ENCODE data around the gene AQP1.

AQP1 gene

DNA sequence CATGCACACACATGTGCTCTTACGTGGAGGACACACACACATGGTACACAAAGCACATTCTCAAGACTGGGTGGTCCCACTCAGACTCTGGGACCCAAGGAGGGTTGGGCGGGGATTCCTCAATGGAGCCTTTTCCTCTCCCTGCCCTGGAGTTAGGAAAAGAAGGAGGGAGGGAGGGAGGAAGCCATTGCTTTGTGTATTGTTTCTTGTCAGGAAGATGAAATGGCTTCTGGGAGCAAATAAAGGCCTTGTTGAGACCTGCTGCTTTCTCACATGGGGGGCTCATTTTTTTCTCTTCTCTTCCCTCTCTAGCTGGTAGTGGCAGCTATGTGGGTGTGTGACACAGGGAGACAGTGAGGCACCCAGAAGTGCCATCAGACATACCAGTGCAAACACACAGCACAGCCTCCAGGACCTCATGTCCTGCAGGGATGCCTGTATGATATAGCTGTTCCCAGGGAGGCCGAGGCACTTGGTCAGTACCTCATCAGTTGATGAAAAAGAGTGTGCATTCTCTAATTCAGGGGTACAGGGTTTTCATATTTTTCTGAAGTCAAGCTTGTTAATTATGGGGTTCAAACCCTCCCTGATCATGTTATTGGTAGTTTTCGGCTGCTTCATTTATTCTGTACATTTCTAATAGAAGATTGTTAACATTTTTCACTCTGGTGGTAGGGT is 5.7 kb downstream of the AQP1 start:
- TF ChIP-seq, protein P1, sequence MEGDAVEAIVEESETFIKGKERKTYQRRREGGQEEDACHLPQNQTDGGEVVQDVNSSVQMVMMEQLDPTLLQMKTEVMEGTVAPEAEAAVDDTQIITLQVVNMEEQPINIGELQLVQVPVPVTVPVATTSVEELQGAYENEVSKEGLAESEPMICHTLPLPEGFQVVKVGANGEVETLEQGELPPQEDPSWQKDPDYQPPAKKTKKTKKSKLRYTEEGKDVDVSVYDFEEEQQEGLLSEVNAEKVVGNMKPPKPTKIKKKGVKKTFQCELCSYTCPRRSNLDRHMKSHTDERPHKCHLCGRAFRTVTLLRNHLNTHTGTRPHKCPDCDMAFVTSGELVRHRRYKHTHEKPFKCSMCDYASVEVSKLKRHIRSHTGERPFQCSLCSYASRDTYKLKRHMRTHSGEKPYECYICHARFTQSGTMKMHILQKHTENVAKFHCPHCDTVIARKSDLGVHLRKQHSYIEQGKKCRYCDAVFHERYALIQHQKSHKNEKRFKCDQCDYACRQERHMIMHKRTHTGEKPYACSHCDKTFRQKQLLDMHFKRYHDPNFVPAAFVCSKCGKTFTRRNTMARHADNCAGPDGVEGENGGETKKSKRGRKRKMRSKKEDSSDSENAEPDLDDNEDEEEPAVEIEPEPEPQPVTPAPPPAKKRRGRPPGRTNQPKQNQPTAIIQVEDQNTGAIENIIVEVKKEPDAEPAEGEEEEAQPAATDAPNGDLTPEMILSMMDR (IDR thresholded peaks at IDR 0.05; ENCODE audit: borderline replicate concordance, insufficient read depth, low read depth, low read length) = no peak
- H3K4me3 ChIP-seq (ENCODE audit: low read depth, low read length) = no peak overlapping the region

DNA sequence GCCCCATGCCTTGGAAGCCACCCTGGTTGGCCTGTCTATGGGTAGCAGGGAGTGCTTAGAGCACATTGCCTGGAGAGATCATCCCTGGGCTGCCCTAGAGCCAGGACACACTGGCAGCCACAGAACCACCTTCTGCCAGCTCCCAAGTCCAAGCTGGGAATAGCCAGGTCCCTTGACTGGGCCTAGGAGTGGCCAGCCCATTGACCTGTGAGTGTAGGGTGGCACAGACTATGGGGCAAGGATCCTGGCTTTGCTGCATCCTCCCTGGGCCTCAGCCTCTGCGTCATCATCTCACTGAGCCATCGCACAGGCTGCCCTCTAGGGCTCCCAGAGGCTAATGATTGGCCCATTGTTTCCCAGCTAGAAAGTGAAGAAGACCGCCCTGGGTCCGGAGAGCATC is 7.0 kb downstream of the AQP1 start:
- no peak overlapping the region for H3K4me3 ChIP-seq (ENCODE audit: low read depth, low read length)
- TF ChIP-seq, protein P1 (IDR thresholded peaks at IDR 0.05; ENCODE audit: borderline replicate concordance, insufficient read depth, low read depth, low read length) = no peak

DNA sequence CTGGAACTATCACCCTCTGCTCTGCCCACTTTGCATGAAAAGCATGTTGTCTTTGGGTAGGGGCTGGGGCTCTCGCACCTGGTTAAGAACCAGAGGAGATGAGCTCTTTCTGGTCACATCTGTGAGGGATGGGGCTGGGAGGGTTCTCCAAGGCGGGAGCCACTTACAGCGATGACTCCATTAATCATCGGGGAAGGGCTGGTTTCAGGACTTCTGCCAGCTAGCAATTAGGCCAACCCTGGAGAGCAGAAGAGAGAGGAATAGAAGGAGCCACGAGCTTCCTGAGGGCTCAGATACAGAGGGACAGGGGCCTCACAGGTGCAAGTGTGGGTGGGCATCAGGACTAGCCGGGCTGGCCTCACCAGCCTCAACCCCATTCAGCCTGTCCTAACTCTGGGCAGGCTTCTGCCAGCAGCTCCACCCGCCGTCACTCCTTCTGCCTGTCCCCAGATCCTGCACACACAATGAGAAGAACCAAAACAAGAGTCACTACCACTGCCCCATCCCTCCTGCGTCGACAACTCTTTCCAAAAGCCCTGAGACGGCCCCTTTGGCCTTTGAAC is 8.4 kb downstream of the AQP1 start:
- H3K4me3 ChIP-seq (ENCODE audit: low read depth, low read length) = no peak overlapping the region
- TF ChIP-seq, protein P1 (IDR thresholded peaks at IDR 0.05; ENCODE audit: borderline replicate concordance, insufficient read depth, low read depth, low read length) = no peak

DNA sequence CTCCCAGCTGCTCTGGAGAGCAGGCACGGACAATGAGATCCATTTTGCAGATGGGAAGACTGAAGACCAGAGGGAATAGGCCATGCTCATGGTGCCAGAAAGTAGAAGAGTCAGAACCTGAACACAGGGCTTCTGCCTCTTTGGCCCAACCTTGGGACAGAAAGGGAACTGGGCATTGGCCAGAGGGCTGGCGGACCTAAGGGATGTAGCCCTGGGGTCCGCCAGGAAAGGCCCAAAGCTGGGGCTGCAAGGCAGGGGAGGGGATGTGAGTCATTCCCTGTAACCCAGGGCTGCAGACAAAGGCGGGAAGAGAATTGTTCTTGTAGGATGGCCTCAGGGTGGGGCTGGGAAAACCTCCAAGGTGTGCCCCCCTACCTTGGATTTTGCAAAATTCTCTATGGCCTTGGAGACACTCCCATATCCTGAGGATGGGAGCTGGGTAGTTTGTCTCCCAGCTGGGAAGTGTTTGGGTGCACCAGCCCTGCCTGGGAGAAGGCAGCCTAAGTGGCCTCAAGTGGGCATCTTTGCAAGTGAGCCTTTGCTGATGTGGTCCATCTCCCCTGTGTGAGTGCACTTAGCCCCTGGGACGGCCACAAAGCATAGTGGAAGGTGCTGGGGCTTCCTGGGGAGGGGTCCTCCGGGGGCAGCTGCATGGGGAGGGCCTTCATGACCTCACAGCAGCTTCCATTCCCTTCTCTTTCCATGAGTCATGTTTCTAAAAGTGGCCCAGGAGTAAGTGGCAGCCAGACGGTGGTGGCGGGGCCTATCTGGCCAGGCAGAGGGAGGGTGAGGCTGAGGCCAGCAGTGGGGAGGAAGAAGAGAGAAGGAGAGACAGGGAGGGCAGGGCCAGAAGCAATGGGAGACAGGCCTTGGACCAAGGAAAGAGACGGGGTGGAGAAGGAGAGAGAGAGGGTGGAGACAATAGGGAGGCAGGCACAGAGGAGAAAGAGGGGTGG is 9.2 kb downstream of the AQP1 start:
- H3K4me3 ChIP-seq (ENCODE audit: low read depth, low read length) = no peak overlapping the region
- TF ChIP-seq, protein P1 (IDR thresholded peaks at IDR 0.05; ENCODE audit: borderline replicate concordance, insufficient read depth, low read depth, low read length) = no peak

DNA sequence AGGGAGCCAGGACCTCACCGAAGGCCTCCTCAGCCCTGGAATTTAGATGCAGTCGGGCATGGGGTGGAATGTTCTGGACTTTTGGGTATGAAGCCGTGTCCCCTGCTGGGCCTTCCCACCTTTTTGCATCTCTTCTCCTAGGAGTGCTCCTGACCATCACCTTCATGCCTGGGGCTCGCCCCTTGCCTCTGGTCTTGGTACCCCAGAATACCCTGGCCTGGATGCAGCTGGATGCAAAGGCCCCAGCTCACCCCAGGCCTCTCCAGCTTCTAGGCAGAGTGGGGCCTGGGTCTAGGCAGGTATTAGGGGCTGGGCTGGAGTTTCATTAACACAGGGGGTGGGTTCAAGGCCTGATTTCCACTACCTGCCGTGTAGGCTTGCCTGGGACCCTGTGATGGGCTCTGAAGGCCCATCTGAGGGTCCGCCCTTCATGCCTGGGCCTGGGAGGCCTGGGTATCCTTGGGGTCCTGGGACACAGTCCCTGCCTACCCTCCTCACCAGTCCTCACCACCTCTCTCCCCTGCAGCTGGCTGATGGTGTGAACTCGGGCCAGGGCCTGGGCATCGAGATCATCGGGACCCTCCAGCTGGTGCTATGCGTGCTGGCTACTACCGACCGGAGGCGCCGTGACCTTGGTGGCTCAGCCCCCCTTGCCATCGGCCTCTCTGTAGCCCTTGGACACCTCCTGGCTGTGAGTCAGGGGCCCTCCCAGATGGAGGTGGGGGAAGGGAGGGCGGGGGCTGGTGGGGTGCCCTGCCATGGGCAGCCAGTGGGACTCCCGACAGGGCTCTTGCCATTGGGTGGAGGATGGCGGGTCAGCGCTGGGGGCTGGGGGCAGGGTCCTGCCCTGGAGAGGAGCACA is 10.1 kb downstream of the AQP1 start:
- H3K4me3 ChIP-seq (ENCODE audit: low read depth, low read length) = no peak overlapping the region
- TF ChIP-seq, protein P1 (IDR thresholded peaks at IDR 0.05; ENCODE audit: borderline replicate concordance, insufficient read depth, low read depth, low read length) = no peak

DNA sequence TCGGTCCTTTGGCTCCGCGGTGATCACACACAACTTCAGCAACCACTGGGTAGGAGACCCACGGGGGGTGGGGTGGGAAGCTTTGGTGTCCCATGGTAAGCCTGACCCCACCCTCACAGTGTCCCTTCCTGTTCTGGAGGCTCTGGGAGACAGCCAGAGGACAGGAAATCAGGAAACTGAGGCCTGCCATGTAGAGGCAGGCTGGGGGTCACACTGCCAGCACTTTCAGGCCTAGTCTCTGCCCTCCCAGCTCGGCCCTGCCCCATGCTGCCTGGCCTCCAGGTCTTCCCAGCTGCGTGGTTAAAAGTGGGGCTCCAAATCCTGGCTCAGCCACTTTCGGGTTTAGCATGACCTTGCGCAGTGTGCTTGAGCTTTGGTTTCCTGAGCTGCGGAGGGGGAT is 10.9 kb downstream of the AQP1 start:
- TF ChIP-seq, protein P1 (IDR thresholded peaks at IDR 0.05; ENCODE audit: borderline replicate concordance, insufficient read depth, low read depth, low read length) = no peak
- H3K4me3 ChIP-seq (ENCODE audit: low read depth, low read length) = no peak overlapping the region

All from GM12875 (cell line).